Right lobe of liver (tissue), 4 donors: Measurements from ENCODE around the gene PTPRCAP.

Experiments used
- CTCF ChIP-seq, 4 donors: fragments of 200-600 bp in 3 of 4; fragments of 450-650 bp in 1 of 4; IDR thresholded peaks; one replicate each; pipeline versions ENCODE4 v1.5.1 to v1.8.0; 2016 to 2022; ENCODE audit warnings: antibody characterized with exemption in 4 of 4, mild to moderate bottlenecking in 2 of 4
- POLR2A ChIP-seq: fragments of 450-650 bp; IDR thresholded peaks from one replicate; pipeline ENCODE4 v1.6.1; 2017; ENCODE audit warnings: antibody characterized with exemption, mild to moderate bottlenecking
- donor health status: DM: no; HTN: no; CAD: no.
- donor health status: DM: no; HTN: no; CAD: no.
- donor health status: DM: no; HTN: yes; CAD: no.

DNA sequence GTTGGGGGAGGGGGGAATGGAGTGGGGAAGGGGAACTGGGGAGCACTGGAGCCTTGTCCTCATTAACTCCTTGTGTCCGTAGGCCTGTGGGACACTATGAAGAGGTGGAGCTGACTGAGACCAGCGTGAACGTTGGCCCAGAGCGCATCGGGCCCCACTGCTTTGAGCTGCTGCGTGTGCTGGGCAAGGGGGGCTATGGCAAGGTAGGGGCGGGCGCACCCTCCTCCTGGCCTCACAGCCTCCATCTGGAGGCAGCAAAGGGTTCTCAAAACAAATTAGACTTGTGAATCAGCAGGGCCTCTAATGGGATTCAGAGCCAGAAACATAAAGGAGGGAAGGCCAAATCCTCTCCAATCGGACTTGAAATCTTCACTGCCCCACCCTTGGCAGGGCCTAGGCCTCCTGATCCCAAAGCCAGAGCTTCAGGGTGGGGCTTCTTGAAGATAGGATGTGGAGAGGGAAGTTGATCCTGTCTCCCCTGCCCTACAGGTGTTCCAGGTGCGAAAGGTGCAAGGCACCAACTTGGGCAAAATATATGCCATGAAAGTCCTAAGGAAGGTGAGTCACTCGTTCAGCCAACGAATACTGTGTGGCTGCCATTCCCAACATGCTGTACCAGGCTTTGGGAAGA, 8.3 kb downstream of the PTPRCAP start:
- TF ChIP-seq CTCF (IDR thresholded peaks at IDR 0.05) (no peak), POLR2A (no peak)
